Measurements from ENCODE around the gene POLR3K. TPM values are rescaled to one million over a fixed set of nuclear protein-coding genes. Genes with fewer than 3 reads are reported as not detected.

The POLR3K gene
- total RNA-seq, 1 donor from 2014 or later: 11.1 TPM

DNA sequence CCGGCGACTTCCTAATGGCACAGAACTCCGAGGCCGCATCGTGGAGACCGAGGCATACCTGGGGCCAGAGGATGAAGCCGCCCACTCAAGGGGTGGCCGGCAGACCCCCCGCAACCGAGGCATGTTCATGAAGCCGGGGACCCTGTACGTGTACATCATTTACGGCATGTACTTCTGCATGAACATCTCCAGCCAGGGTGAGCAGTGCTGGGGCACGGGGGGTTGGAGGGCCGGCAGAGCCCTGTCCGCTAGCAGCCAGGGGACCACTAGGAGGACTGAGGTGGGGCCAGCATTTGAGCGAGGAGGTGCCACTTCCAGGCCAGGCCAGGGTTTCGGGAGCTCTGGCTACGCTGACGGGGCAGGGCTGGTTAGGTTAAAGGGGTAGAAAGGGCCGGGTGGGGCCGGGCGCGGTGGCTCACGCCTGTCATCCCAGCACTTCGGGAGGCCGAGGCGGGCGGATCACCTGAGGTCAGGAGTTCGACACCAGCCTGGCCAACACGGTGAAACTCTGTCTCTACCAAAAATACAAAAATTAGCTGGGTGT is 29.7 kb upstream of the POLR3K start:
- ATAC-seq (ENCODE audit: poor library complexity) (no peak), DNase-seq (no peak)
- intact Hi-C loops (cut with DNase I): no loop called here

DNA sequence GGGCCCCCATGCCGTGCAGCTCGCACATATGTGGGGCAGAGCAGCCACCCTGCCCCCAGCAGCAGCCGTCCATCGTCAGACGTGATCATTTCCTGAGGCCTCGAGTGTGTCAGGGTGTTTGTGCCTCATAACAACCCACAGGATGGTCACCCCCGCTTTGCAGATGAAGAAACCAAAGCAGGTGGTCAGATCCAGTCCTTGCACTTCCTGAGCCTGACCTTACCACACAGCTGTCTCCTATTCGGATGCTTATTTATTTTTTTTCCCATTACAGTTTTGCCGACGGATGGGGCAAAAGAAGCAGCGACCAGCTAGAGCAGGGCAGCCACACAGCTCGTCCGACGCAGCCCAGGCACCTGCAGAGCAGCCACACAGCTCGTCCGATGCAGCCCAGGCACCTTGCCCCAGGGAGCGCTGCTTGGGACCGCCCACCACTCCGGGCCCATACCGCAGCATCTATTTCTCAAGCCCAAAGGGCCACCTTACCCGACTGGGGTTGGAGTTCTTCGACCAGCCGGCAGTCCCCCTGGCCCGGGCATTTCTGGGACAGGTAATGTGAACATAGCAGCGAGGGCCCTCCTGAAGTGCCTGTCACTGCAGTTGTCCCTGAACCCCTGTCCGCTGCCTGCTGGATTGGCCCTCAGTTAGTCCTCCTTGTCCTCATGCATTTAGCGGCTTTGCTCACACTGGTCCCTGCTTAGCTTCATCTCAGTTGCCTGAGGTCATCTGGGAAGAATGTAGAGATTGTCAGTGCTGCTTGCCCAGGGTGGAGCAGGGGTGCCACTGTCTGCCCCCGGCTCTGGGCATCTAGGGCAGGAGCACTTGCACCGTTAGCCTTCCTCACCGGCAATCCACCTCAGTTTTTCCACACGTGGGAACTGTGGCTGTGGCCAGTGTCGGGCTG is 26.0 kb upstream of the POLR3K start:
- ATAC-seq (ENCODE audit: poor library complexity): no peak
- intact Hi-C loops (cut with DNase I): no loop called here
- no peak for DNase-seq

DNA sequence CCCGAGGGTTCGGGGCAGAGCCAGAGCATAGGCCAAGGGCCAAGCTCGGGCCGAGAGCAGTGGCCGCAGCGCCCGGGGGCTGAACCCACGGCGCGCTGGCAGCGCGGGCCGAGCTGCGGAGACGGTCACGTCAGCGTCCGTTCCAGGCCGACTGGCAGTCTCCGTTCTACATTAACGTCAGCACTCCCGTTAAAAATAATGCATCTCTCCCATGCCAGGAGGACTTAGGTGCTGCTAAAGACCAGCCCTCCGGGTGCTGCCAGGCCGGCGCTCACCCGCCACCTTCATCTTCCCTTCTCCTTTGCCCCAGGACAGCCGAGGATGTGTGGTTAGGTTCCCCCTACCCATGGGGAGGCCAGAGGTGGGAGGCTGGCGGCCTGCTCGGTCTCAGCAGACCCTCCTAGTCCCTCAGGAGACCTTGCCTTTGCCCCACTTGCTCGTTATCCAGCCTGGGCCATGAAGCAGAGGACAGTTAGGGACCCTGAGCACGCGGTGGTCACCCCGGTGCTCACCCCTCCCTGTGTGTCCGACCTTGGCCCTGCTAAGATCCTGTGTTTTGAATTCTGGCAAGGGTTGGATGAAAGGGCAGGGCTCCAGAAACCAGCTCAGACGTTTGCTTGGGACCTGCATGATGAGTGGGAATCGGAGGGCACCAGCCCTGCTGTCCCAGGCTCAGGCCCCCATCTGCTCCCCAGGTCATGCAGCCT is 25.2 kb upstream of the POLR3K start:
- intact Hi-C loops (cut with DNase I): no loop called here
- ATAC-seq (ENCODE audit: poor library complexity) (no peak), DNase-seq (peak; percentile 64)

DNA sequence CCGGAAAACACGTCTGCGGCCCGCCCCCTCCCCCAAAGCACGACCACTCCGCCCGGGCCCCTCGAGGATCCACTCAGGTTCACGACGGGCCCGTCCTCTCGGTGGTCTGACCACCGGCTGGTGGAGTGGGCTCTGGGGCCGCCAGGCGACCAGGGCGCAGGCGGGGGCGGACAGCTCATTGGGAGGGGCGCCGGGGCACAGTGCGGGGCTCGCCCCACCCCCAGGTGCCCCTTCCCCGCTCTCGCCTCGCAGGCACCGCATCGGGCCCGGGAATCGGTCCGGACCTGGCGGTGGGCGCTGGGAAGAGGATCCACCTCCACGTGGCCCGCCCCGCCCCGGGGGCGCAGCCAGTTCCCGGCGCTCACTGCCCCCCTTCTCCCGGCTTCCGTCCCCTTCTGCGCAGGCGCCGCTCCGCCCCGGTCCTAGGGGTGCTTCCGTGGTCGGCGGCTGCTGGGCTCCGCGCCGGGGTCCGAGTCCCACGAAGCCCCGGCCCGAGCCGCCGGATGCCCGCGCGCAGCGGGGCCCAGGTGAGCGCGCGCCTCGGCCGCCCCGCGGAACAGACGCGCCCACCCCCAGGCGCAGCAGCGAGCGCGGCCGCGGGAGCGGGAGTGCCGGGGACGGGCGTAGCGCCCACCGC is 24.5 kb upstream of the POLR3K start, which contains the start of gene MPG:
MPG (plus strand) TSS at position 419 of the 637 bp plus-strand sequence; CDS start at position 504, 85 bp downstream.
- peak; percentile 77 for ATAC-seq (ENCODE audit: poor library complexity)
- intact Hi-C loops (cut with DNase I): no loop called here
- DNase-seq: peak; percentile 94

DNA sequence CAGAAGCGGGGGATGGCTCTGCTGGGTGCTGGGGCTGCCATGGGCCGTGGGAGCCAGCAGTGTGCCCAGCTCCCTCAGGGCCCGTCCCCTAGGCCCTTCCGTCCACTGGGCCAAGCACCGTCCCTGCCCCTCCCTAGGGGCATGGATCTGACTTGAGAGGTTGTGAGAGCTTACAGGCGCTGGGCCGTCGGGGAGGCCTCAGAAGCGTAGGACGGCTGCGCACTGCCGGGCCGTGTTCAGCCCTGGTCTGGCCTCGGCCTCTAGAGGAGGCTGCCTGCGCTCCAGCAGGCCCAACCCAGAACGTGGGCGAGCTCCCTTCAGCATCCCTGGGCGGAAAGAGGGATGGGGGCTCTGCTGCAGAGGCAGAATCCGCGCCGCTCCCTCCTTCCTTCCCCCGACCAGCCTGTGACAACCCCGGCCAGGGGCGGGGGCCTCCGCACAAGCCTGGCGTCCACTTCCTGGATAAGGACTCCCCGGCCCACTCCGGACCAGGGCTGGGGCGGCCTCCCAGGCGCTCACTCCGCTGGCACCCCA is 23.9 kb upstream of the POLR3K start:
- ATAC-seq (ENCODE audit: poor library complexity) (peak; percentile 26), DNase-seq (peak; percentile 74)
- intact Hi-C loops (cut with DNase I): no loop called here

DNA sequence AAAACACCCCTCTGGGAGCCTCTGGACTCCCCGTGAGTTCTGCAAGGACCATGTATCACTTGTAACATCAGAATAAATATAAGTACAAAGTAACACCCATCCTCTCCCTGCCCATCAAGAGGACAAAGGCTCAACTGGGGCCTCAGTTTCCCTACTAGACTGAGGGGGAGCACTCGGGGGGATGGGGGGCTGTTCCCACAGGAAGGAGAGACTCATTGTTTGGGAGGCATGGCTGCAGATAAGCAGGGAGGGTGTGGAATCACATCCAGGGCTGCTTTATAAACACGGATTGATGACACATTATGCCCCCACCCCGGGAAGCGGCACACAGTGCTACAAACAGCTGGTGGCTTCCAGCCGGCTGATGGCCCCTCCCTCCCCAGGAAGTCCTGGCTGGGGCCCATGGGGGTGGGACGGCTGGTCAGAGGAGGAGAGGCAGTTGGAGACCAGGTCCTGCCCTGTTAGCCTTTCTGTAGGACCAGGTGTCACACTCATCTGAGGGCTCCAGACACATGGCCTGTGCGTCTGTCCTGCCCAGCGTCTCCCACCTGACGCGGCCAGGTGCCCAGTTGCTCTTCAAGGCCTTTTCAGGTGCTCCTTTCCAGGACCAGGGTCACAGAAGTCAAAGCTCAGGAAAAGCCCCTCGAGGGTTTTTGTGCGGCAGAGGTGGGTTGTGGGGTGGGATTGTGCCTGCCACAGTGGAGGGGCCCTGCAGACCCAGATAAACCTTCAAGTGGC is 23.3 kb upstream of the POLR3K start:
- DNase-seq (peak; percentile 90), ATAC-seq (ENCODE audit: poor library complexity) (peak; percentile 42)

DNA sequence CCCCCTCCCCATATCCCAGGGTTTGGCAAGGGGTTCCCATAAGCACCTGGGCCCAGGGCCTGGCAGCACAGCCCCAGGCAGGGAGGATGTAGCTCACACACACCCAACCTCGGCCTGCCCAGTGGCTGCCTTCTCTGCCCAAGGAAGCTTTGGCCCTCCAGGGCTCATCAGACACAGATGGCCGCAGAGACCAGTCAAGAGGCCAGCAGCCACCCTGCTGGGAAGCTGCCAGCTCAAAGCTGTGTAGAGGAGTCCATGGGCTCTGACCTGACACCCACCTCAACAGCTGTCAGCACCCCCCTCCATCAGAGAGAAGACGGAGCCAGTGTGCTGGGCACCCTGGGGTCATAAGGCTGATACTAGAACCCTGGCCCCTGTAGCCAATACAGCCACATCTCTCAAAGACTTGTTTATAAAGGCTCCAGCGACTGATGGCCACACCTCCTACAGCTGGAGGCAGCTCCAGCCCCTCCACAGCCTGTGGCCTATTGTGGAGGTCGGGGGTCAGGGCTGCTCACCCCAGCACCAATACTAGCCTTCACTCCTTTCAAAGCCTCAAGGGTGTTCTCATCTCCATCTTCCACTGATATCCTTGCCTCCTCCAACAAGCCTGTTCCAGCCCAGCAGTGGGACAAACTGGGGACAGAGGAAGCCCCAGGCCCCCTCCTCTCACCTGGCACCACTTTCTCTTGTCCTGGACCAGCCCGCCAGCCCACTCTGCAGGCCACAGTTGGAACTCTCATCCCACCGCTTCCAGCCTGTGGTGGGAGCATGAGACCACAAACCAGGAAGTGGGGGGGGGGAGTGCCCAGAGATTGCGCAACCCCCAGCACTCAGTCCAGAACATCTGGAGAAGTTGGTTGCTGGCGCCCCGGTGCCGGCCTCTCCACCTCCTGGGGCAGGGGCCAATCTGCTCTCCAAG is 22.4 kb upstream of the POLR3K start:
- intact Hi-C loops (cut with DNase I): no loop called here
- peak; percentile 89 for DNase-seq
- ATAC-seq (ENCODE audit: poor library complexity): peak; percentile 38

More for the DNA sequence above, 23.3 kb upstream of the POLR3K start:
- intact Hi-C loops (cut with DNase I): no loop called here

DNA sequence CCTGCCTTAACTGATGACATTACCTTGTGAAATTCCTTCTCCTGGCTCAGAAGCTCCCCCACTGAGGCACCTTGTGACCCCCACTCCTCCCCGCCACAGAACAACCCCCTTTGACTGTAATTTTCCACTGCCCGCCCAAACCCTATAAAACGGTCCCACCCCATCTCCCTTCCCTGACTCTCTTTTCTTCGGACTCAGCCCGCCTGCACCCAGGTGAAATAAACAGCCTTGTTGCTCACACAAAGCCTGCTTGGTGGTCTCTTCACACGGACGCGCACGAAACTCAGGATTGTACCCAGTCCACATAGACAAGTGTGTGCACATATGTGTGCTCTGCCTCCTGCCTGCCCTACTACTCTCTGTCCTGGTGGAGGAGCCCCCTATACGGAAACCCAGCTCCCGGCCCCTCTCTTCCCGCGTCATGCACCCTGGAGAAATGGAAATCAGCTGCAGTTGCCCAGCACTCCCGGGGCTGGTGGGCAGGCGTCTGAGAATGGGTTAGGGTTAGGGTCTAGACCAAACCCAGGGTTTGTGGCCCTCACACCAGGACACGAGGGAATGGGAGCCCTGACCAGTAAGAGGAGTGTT is 21.4 kb upstream of the POLR3K start:
- intact Hi-C loops (cut with DNase I): no loop called here
- ATAC-seq (ENCODE audit: poor library complexity): no peak
- no peak for DNase-seq

DNA sequence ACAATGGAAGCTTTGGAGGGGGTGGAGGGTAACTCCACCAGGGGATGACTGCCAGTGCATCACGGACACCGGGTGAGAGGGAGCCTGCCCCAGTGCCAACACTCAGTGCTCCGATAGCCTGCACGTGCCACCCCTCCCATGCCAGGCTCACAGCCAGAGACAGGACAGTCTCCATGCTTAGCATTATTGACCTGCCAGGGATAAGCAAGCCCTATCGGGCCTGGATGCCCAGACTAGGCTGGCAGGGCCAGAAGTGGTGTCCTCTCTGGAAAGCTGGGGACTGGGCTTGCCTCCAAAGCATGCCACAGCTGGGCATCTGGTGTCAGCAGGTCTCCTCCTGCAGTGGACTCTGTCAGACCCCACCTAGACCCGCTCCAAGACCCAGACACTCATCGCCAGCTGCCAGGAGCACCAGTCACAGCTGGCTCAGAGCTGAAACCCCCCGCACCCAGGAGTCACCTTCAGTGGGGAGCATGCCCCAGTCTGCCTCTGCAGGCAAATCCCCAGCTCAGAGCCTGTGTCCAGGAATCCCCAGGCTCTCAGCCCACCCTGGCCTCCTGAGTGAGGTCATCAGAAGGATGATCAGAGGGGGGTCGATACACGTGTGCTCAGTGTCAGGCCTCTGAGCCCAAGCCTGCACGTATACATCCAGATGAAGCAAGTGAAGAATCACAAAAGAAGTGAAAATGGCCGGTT is 20.8 kb upstream of the POLR3K start:
- DNase-seq (peak; percentile 86), ATAC-seq (ENCODE audit: poor library complexity) (peak; percentile 46)
- intact Hi-C loops (cut with DNase I): no loop called here

DNA sequence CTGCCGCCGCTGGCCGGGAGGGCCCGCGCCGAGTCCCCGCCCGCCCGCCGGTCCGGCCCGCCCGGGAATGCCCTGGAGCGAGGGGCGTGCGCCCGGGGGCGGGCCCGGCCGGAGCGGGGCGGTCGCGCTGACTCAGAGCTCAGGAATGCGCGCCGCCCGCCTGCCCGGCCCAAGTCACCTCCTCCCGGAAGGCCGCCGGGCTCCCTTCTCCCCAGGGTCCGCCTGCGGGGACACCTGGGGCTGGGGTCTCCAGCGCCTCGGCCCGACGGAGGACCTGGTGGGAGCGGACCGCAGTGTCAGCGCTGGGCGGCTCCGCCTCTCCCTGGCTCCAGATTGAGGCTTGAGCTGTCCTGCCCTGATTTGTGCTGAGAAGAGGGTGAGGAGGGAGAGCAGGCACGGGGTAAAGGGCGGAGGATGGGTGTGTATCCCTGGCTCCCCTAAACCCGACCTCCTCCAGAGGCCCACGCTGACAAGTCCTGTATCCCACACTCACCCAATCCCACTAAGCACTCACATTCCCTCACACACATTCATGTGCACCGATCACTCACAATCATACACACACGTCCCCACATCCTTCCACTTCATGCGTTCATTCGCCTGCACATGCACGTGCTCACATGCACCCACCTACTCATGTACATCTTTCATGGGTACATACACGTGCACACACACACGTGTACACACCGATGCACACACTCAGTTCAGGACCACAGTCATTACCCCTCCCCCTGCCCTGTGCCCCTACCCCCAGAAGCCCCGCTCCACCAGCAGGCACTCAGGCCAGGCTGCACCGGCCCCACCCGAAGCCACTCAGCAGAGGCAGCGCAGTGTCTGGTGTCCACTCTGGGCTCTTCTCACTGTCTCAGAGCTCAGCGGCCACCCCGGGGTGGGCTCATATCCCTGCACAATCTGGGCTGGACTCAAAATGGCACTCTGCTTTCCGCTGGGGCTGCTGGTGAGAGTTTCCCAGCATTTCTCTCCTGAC is 19.4 kb upstream of the POLR3K start, which contains the start of gene RHBDF1:
RHBDF1 (minus strand) TSS at position 71 of the 988 bp plus-strand sequence. CDS start 7,616 bp downstream, outside the sequence.
- intact Hi-C loops (cut with DNase I): no loop called here
- DNase-seq (peak; percentile 78), ATAC-seq (ENCODE audit: poor library complexity) (peak; percentile 54)

DNA sequence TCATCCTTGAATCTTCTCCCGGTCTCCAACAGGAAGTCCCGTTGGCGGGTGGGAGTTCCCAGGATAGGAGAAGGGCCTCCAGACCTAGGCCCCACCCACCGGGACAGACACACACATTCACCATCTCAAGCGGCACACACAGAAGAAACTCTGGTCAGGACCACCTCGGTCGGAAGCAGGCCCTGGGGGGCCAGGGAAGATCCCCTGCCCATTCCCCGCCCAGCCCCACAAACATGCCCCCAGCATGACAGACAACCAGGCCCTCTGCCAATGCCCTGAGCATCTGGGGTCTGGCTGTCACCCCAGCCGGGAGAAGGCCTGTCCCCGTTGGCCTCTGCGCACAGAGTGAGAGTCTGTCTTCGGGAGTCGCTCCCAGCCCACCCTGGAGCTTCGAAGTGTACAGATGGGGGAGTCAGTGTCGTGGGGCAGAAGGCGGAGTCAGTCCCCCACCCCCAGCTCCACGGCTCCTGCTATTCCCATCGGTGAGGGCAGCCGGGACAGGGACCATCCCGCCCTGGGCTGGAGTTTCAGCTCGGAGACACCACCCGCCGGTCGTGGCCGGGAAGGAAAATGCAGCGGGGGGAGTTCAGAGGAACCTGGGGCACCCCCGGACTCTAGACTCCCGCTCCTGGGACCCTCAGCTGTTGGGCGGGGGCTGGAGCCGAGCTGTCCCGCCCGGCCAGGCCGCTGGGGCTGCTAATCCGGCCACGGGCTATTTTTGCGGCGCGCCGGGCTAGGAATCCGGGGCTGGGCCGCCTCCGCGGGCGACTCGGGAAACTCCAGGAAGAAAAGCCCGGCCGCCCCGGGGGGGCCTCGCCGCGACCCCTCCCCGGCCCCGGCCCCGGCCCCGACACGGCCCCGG is 18.4 kb upstream of the POLR3K start:
- DNase-seq (peak; percentile 80), ATAC-seq (ENCODE audit: poor library complexity) (peak; percentile 8)
- intact Hi-C loops (cut with DNase I): no loop called here

DNA sequence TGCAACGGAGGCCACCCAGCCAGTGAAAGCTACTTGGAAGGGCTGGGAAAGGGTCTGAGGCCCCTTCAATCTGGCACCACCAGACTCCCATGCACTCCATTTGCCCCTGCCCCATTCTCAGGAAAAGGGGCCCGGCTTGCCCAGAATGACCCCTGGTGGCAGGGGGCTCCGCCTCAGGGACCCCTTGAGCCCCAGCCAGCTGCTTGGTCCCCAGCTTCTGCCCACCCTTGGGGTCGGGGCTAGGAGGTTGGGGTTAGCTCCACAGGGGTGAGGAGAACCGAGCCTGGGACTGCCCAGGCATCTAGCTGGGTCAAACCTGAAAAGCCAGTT is 17.8 kb upstream of the POLR3K start:
- intact Hi-C loops (cut with DNase I): no loop called here
- no peak for DNase-seq
- ATAC-seq (ENCODE audit: poor library complexity): no peak

DNA sequence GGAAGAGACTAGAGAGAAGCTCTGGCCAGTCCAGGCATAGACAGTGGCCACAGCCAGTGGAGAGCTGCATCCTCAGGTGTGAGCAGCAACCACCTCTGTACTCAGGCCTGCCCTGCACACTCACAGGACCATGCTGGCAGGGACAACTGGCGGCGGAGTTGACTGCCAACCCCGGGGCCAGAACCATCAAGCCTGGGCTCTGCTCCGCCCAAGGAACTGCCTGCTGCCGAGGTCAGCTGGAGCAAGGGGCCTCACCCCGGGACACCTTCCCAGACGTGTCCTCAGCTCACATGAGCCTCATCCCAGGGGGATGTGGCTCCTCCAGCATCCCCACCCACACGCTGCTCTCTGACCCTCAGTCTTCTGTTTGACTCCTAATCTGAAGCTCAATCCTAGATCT is 15.8 kb upstream of the POLR3K start:
- intact Hi-C loops (cut with DNase I): no loop called here
- ATAC-seq (ENCODE audit: poor library complexity): no peak
- no peak for DNase-seq

Data from Right ventricle myocardium superior (tissue), 1 donor.